Aorta (tissue), 5 donors: ENCODE measurements around the gene JPT2. TPM values are rescaled to one million over a fixed set of nuclear protein-coding genes. Genes with fewer than 3 reads are reported as not detected.

Experiments
- ATAC-seq: fragments of 200-7000 bp; cut with Tn5 transposase; one replicate; pipeline ENCODE4 v1.9.1; 2022; ENCODE audit warnings: moderate library complexity; ENCODE audit not compliant: low FRiP score
- DNase-seq, 2 donors: peaks; one replicate each; pipeline ENCODE4 v3.0.0-alpha.2; 2020
- H3K27ac ChIP-seq, 2 donors: one replicate each; pipeline ENCODE4 v1.5.1; 2013; ENCODE audit warnings: low read length in 2 of 2, mild to moderate bottlenecking in 2 of 2, moderate library complexity in 2 of 2, control low read depth in 1 of 2, inconsistent platforms in 1 of 2, low read depth in 1 of 2
- H3K27me3 ChIP-seq, 2 donors: one replicate each; pipeline ENCODE4 v1.6.1; 2013; ENCODE audit warnings: control low read depth in 1 of 2, low read length in 1 of 2, mild to moderate bottlenecking in 1 of 2, moderate library complexity in 1 of 2; ENCODE audit not compliant: insufficient read depth in 2 of 2, control insufficient read depth in 1 of 2
- H3K36me3 ChIP-seq, 2 donors: one replicate each; pipeline ENCODE4 v1.6.1; 2013; ENCODE audit warnings: control low read depth in 1 of 2, low read length in 1 of 2, mild to moderate bottlenecking in 1 of 2; ENCODE audit not compliant: insufficient read depth in 2 of 2, control insufficient read depth in 1 of 2
- H3K4me1 ChIP-seq, 2 donors: one replicate each; pipeline ENCODE4 v1.6.1; 2013; ENCODE audit warnings: low read length in 2 of 2, control low read depth in 1 of 2, mild to moderate bottlenecking in 1 of 2, moderate library complexity in 1 of 2; ENCODE audit not compliant: insufficient read depth in 2 of 2, control insufficient read depth in 1 of 2
- H3K4me3 ChIP-seq, 2 donors: one replicate each; pipeline ENCODE4 v1.5.1; 2013; ENCODE audit warnings: low read length in 2 of 2, control low read depth in 1 of 2, mild to moderate bottlenecking in 1 of 2
- H3K9me3 ChIP-seq: one replicate; pipeline ENCODE4 v1.6.1; 2013; ENCODE audit warnings: mild to moderate bottlenecking, low read length; ENCODE audit not compliant: control insufficient read depth
- WGBS, 2 donors: extraction: QIAGEN DNeasy Blood & Tissue Kit; methylation state at CpG; one replicate each; pipeline ENCODE4 v1.1.7; 2013; 5-methylcytosine and 5-hydroxymethylcytosine counted together
- intact Hi-C, 2 donors: fragments of 100-400 bp; cut with DNase I; formaldehyde crosslinking; loops; one replicate each; pipeline versions ENCODE4 v1.14.2 to v1.15.0; 2022
- microRNA-seq, 2 donors: library from miRNA; unstranded; fragments of <30 nt; microRNA quantifications; one replicate each; pipeline ENCODE4 v1.2.0, GENCODE V29; 2020
- polyA plus RNA-seq, 2 donors: library from polyadenylated mRNA; stranded (reverse); fragments of 200-250 nt; gene quantifications; one replicate each; pipeline ENCODE4 v1.2.3, GENCODE V29; 2013
- total RNA-seq, 2 donors: library from RNA; stranded (reverse); fragmentation: NEBNext Ultra II Directional; extraction: Animal tissue kit (Norgen Biotek cat#: 25700); gene quantifications; one replicate each; pipeline ENCODE4 v1.2.1, GENCODE V29; 2021
- donor health status: healthy with polysubstance abuse.
- donor health status: Bipolar disorder and iron deficiency.
- donor health status: DM: no; HTN: no; CAD: no.
- donor health status: DM: no; HTN: no; CAD: no.
- donor health status: DM: yes; HTN: yes; CAD: no.

JPT2 gene
- total and polyA plus RNA-seq, 4 donors = 14.2 to 30.8 (median 22.0) TPM

- Histone ChIP-seq H3K27me3 (no peaks in the 10 kb centered on the region), H3K9me3 (no peaks in the 10 kb centered on the region), H3K36me3 (peaks cover 0 to 15% of the 10 kb centered on the region in 2 donors), H3K4me3 (no peak overlapping the region), H3K27ac (no peak overlapping the region), H3K4me1 (no peaks in the 10 kb centered on the region)
- DNase-seq (no peak), ATAC-seq (no peak)
- WGBS, 2 donors = 92 to 94% methylated on average over 29 of the region's 29 CpGs
- intact Hi-C loops = no loop called here
These were observed 68.0 kb downstream of the JPT2 start for GRCh38 chr16:1745900-1746692.

GRCh38 chr16:1746693-1747195 is 68.7 kb downstream of the JPT2 start:
- Histone ChIP-seq H3K4me1 (no peaks in the 10 kb centered on the region), H3K36me3 (peaks cover 0 to 15% of the 10 kb centered on the region in 2 donors), H3K27me3 (no peaks in the 10 kb centered on the region), H3K9me3 (no peaks in the 10 kb centered on the region), H3K4me3 (no peak overlapping the region), H3K27ac (no peak overlapping the region)
- DNase-seq (no peak), ATAC-seq (no peak)
- intact Hi-C loops = no loop called here
- 93% methylated on average over 31 of the region's 31 CpGs for WGBS, 2 donors

- Histone ChIP-seq H3K27me3 (no peaks in the 10 kb centered on the region), H3K9me3 (no peaks in the 10 kb centered on the region), H3K36me3 (peaks cover 0 to 17% of the 10 kb centered on the region in 2 donors), H3K27ac (no peak overlapping the region), H3K4me3 (no peak overlapping the region), H3K4me1 (no peaks in the 10 kb centered on the region)
- intact Hi-C loops = no loop called here
- WGBS, 2 donors = 85 to 86% methylated on average over 11 of the region's 11 CpGs
- ATAC-seq (no peak), DNase-seq (no peak)
These were observed 69.9 kb downstream of the JPT2 start for GRCh38 chr16:1747934-1748333.

- WGBS, 2 donors = 96% methylated on average over 29 of the region's 29 CpGs
- peaks cover 0 to 18% of the 10 kb centered on the region in 2 donors for H3K36me3 ChIP-seq
- DNase-seq (no peak), ATAC-seq (no peak)
- no peak overlapping the region for H3K4me3 ChIP-seq
- no peaks in the 10 kb centered on the region for H3K27me3 ChIP-seq
- intact Hi-C loops = no loop called here
- no peaks in the 10 kb centered on the region for H3K4me1 ChIP-seq
- no peaks in the 10 kb centered on the region for H3K9me3 ChIP-seq
- no peak overlapping the region for H3K27ac ChIP-seq
These were observed 71.4 kb downstream of the JPT2 start for GRCh38 chr16:1749152-1750117.

Small RNA genes within 50 kb of the gene (microRNA-seq; reads per million reads assigned to microRNA genes)
- gene MIR3177 = 0 to 1.2 reads per million in 2 donors

Other genes with a start within 250 kb of the JPT2 start
- not detected for gene PERCC1, start 247.2 kb upstream of the JPT2 start, total RNA-seq
- gene PERCC1, start 247.2 kb upstream of the JPT2 start, polyA plus RNA-seq = not detected
- 1 to 10 TPM; 1.8 to 2.0 TPM for gene CCDC154, start 233.7 kb upstream of the JPT2 start, total RNA-seq
- 1 to 10 TPM; 3.8 to 9.6 TPM for gene CCDC154, start 233.7 kb upstream of the JPT2 start, polyA plus RNA-seq
- 10 to 100 TPM; 44.8 to 89.1 TPM for gene CLCN7, start 203.3 kb upstream of the JPT2 start, total RNA-seq
- 10 to 100 TPM; 14.5 to 90.9 TPM for gene CLCN7, start 203.3 kb upstream of the JPT2 start, polyA plus RNA-seq
- gene PTX4, start 189.3 kb upstream of the JPT2 start, total RNA-seq = under 1 TPM; 0.26 to 0.33 TPM
- gene PTX4, start 189.3 kb upstream of the JPT2 start, polyA plus RNA-seq = not detected
- gene TELO2, start 184.9 kb upstream of the JPT2 start, total RNA-seq = 10 to 100 TPM; 25.6 to 28.2 TPM
- 10 to 100 TPM in 1 of 2 donors, 1 to 10 TPM in 1; 8.8 to 52.7 TPM for gene TELO2, start 184.9 kb upstream of the JPT2 start, polyA plus RNA-seq
- gene TMEM204, start 144.6 kb upstream of the JPT2 start, total RNA-seq = 10 to 100 TPM; 38.1 to 52.1 TPM
- 10 to 100 TPM; 34.7 to 74.5 TPM for gene TMEM204, start 144.6 kb upstream of the JPT2 start, polyA plus RNA-seq
- gene IFT140, start 66.2 kb upstream of the JPT2 start, total RNA-seq = 10 to 100 TPM; 13.5 to 22.4 TPM
- gene IFT140, start 66.2 kb upstream of the JPT2 start, polyA plus RNA-seq = 10 to 100 TPM in 1 of 2 donors, 1 to 10 TPM in 1; 4.6 to 15.2 TPM
- 10 to 100 TPM; 17.3 to 24.2 TPM for gene CRAMP1, start 65.9 kb upstream of the JPT2 start, total RNA-seq
- gene CRAMP1, start 65.9 kb upstream of the JPT2 start, polyA plus RNA-seq = 10 to 100 TPM in 1 of 2 donors, 1 to 10 TPM in 1; 2.3 to 11.5 TPM
- gene MAPK8IP3, start 27.9 kb downstream of the JPT2 start, total RNA-seq = 100 to 1,000 TPM in 1 of 2 donors, 10 to 100 TPM in 1; 69.0 to 122 TPM
- gene MAPK8IP3, start 27.9 kb downstream of the JPT2 start, polyA plus RNA-seq = 10 to 100 TPM; 20.8 to 99.3 TPM
- gene NME3, start 93.3 kb downstream of the JPT2 start, total RNA-seq = 10 to 100 TPM; 33.0 to 62.8 TPM
- gene NME3, start 93.3 kb downstream of the JPT2 start, polyA plus RNA-seq = 100 to 1,000 TPM in 1 of 2 donors, 10 to 100 TPM in 1; 61.0 to 379 TPM
- 10 to 100 TPM; 15.8 to 23.7 TPM for gene EME2, start 94.5 kb downstream of the JPT2 start, total RNA-seq
- 10 to 100 TPM in 1 of 2 donors, 1 to 10 TPM in 1; 1.6 to 20.6 TPM for gene EME2, start 94.5 kb downstream of the JPT2 start, polyA plus RNA-seq
- 10 to 100 TPM; 36.5 to 40.5 TPM for gene MRPS34, start 94.9 kb downstream of the JPT2 start, total RNA-seq
- gene MRPS34, start 94.9 kb downstream of the JPT2 start, polyA plus RNA-seq = 10 to 100 TPM; 67.7 to 74.2 TPM
- 10 to 100 TPM; 33.6 to 33.7 TPM for gene SPSB3, start 104.3 kb downstream of the JPT2 start, total RNA-seq
- gene SPSB3, start 104.3 kb downstream of the JPT2 start, polyA plus RNA-seq = 100 to 1,000 TPM in 1 of 2 donors, 10 to 100 TPM in 1; 25.8 to 322 TPM
- 10 to 100 TPM; 30.7 to 32.9 TPM for gene NUBP2, start 104.7 kb downstream of the JPT2 start, total RNA-seq
- 10 to 100 TPM; 55.3 to 92.4 TPM for gene NUBP2, start 104.7 kb downstream of the JPT2 start, polyA plus RNA-seq
- gene IGFALS, start 115.4 kb downstream of the JPT2 start, total RNA-seq = not detected
- gene IGFALS, start 115.4 kb downstream of the JPT2 start, polyA plus RNA-seq = under 1 TPM in 1 of 2 donors, not detected in 1; 0.84 TPM
- 10 to 100 TPM; 50.2 to 52.3 TPM for gene HAGH, start 148.5 kb downstream of the JPT2 start, total RNA-seq
- gene HAGH, start 148.5 kb downstream of the JPT2 start, polyA plus RNA-seq = 10 to 100 TPM; 58.9 to 79.0 TPM
- gene FAHD1, start 148.9 kb downstream of the JPT2 start, total RNA-seq = 10 to 100 TPM in 1 of 2 donors, 1 to 10 TPM in 1; 7.4 to 11.9 TPM
- 10 to 100 TPM; 13.1 to 42.1 TPM for gene FAHD1, start 148.9 kb downstream of the JPT2 start, polyA plus RNA-seq
- not detected for gene MEIOB, start 193.9 kb downstream of the JPT2 start, total RNA-seq
- not detected for gene MEIOB, start 193.9 kb downstream of the JPT2 start, polyA plus RNA-seq
- gene HS3ST6, start 240.1 kb downstream of the JPT2 start, total RNA-seq = not detected
- gene HS3ST6, start 240.1 kb downstream of the JPT2 start, polyA plus RNA-seq = 1 to 10 TPM in 1 of 2 donors, not detected in 1; 1.1 TPM